ENCODE measurements around the gene C5orf63. TPM values are rescaled to one million over a fixed set of nuclear protein-coding genes. Genes with fewer than 3 reads are reported as not detected.

C5orf63 gene
- total and polyA plus RNA-seq, 8 donors, result 7.4 to 19.2 (median 13.9) TPM

- Histone ChIP-seq H3K27me3 (no peaks in the 10 kb centered on the region), H3K27ac (no peak overlapping the region), H3K9me3 (no peaks in the 10 kb centered on the region), H3K4me3 (no peak overlapping the region), H3K4me1 (no peaks in the 10 kb centered on the region), H3K36me3 (no peaks in the 10 kb centered on the region)
- no peak for ATAC-seq
- intact Hi-C loops (cut with DNase I), result no loop called here
- no peak for DNase-seq
- TF ChIP-seq CTCF (IDR thresholded peaks at IDR 0.05), result no peak
These were observed 20.3 kb downstream of the C5orf63 start for GRCh38 chr5:127053049-127053448.

- Histone ChIP-seq H3K36me3 (no peaks in the 10 kb centered on the region), H3K9me3 (no peaks in the 10 kb centered on the region), H3K27me3 (no peaks in the 10 kb centered on the region), H3K4me1 (no peaks in the 10 kb centered on the region), H3K4me3 (no peak overlapping the region), H3K27ac (no peak overlapping the region)
- no peak for DNase-seq
- intact Hi-C loops (cut with DNase I), result no loop called here
- no peak for TF ChIP-seq CTCF (IDR thresholded peaks at IDR 0.05)
- ATAC-seq, result no peak
These were observed 21.7 kb downstream of the C5orf63 start for GRCh38 chr5:127051591-127051990.

GRCh38 chr5:127046343-127047072, 26.8 kb downstream of the C5orf63 start:
- Histone ChIP-seq H3K27ac (no peak overlapping the region), H3K9me3 (no peaks in the 10 kb centered on the region), H3K4me1 (peaks cover 0 to 2% of the 10 kb centered on the region in 2 donors), H3K4me3 (no peak overlapping the region), H3K27me3 (no peaks in the 10 kb centered on the region), H3K36me3 (no peaks in the 10 kb centered on the region)
- TF ChIP-seq CTCF (IDR thresholded peaks at IDR 0.05), result no peak
- ATAC-seq (no peak), DNase-seq (no peak)
- intact Hi-C loops (cut with DNase I), result no loop called here

GRCh38 chr5:127042593-127042992, 30.7 kb downstream of the C5orf63 start:
- Histone ChIP-seq H3K27me3 (no peaks in the 10 kb centered on the region), H3K4me3 (no peak overlapping the region), H3K27ac (no peak overlapping the region), H3K9me3 (no peaks in the 10 kb centered on the region), H3K36me3 (no peaks in the 10 kb centered on the region), H3K4me1 (peaks cover 0 to 8% of the 10 kb centered on the region in 2 donors)
- intact Hi-C loops (cut with DNase I), result no loop called here
- DNase-seq (no peak), ATAC-seq (no peak)
- TF ChIP-seq CTCF (IDR thresholded peaks at IDR 0.05), result no peak

GRCh38 chr5:127041571-127041970, 31.7 kb downstream of the C5orf63 start:
- Histone ChIP-seq H3K36me3 (no peaks in the 10 kb centered on the region), H3K4me1 (peaks cover 0 to 8% of the 10 kb centered on the region in 2 donors), H3K27ac (peak overlapping the region in 1 of 2 donors; percentile 8), H3K9me3 (no peaks in the 10 kb centered on the region), H3K27me3 (no peaks in the 10 kb centered on the region), H3K4me3 (no peak overlapping the region)
- intact Hi-C loops (cut with DNase I), result no loop called here
- no peak for DNase-seq
- ATAC-seq, result peak; percentile 51
- TF ChIP-seq CTCF (IDR thresholded peaks at IDR 0.05), result no peak
